Activated naive CD8-positive, alpha-beta T cell treated with anti-CD3 and anti-CD28 coated beads for 36 hours (primary cell): ENCODE measurements around the gene PRG3. TPM values are rescaled to one million over a fixed set of nuclear protein-coding genes. Genes with fewer than 3 reads are reported as not detected.

Experiments
- DNase-seq: peaks from one replicate; pipeline ENCODE4 v3.0.0; 2021
- H3K27ac Mint-ChIP-seq: one replicate; pipeline ENCODE4 v1.8.0; 2022; ENCODE audit warnings: mild to moderate bottlenecking, moderate library complexity, mixed read lengths
- H3K27me3 Mint-ChIP-seq: one replicate; pipeline ENCODE4 v1.8.0; 2022; ENCODE audit warnings: mild to moderate bottlenecking, mixed read lengths
- H3K36me3 Mint-ChIP-seq: one replicate; pipeline ENCODE4 v1.8.0; 2021; ENCODE audit warnings: mild to moderate bottlenecking, mixed read lengths
- H3K4me1 Mint-ChIP-seq: one replicate; pipeline ENCODE4 v1.8.0; 2021; ENCODE audit warnings: mixed read lengths
- H3K4me3 Mint-ChIP-seq: one replicate; pipeline ENCODE4 v1.8.0; 2022; ENCODE audit warnings: mild to moderate bottlenecking, moderate library complexity, mixed read lengths
- H3K9me3 Mint-ChIP-seq: one replicate; pipeline ENCODE4 v1.8.0; 2022; ENCODE audit warnings: mixed read lengths
- total RNA-seq, 2 experiments: library from RNA; stranded (reverse); gene quantifications; one replicate each; pipeline ENCODE4 v1.2.3, GENCODE V29; 2021

PRG3 gene
- total RNA-seq, 2 experiments from 2014 or later, result not detected

DNA sequence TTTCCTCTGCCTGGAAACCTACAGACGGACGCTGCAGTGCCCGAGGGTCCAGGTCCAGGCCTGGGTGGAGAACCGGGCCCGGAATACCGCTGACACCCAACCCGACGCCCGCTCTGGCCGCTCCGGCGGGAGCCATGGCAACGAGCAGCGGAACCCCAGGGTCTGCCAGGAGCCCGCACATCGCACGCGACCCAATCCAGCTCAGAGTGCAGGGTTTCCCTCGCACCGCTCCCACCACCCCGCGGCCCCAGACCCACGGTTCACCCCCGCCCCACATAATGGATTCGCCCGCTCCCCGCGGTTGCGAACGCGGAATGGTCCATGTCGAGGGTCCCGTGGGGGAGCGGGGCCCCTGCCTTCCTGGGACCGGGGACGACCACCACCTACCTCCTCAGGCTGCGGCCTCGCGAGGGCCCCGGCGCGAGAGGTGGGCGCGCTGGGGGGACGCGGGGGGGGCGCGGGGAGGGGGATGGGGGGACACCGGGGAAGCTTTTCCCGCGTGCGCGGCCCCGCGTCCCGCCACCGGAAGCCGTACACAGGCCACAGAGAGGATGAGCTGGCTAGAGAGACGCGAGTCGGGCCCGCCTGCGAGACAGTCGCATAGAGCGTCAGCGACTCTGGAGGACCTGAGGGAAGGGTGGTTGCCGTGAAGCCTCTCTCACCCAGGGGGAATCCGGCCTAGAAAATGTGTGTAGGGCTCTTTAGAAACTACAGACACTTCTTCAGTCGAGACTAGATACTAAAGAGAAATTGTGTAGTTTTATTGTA lies 45.4 kb downstream of the PRG3 start, which contains the start of gene SSRP1:
Gene SSRP1 (minus strand): TSS at position 550 of the 768 bp plus-strand sequence. CDS start 771 bp downstream, outside the sequence.
- Mint-ChIP-seq H3K4me1 (peaks cover 43% of the 10 kb centered on the region), H3K27me3 (peaks cover 3% of the 10 kb centered on the region), H3K36me3 (peaks cover 41% of the 10 kb centered on the region), H3K9me3 (no peaks in the 10 kb centered on the region), H3K27ac (peak within 1 kb of the TSS; percentile 100), H3K4me3 (peak within 1 kb of the TSS; percentile 99)
- peak; percentile 87 for DNase-seq

DNA sequence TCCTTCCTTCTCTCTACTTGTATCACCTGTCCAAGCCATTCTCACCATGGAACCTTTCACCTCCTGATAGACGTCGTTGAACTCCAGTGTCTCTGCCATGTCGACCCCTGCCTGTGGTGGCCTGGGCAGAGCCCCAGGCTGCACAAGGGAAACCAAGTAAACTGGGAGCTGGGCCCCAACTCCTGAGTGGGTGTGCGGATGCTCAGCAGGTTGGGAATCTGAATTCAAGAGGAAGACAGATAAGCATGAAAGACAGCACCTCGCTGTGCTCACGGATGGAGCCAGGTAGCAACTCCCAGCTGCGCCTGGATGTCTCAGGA lies 46.0 kb downstream of the PRG3 start:
- Mint-ChIP-seq H3K27me3 (no peaks in the 10 kb centered on the region), H3K4me1 (peaks cover 48% of the 10 kb centered on the region), H3K36me3 (peaks cover 47% of the 10 kb centered on the region), H3K27ac (peak overlapping the region; percentile 100), H3K4me3 (peak overlapping the region; percentile 99), H3K9me3 (no peaks in the 10 kb centered on the region)
- no peak for DNase-seq

DNA sequence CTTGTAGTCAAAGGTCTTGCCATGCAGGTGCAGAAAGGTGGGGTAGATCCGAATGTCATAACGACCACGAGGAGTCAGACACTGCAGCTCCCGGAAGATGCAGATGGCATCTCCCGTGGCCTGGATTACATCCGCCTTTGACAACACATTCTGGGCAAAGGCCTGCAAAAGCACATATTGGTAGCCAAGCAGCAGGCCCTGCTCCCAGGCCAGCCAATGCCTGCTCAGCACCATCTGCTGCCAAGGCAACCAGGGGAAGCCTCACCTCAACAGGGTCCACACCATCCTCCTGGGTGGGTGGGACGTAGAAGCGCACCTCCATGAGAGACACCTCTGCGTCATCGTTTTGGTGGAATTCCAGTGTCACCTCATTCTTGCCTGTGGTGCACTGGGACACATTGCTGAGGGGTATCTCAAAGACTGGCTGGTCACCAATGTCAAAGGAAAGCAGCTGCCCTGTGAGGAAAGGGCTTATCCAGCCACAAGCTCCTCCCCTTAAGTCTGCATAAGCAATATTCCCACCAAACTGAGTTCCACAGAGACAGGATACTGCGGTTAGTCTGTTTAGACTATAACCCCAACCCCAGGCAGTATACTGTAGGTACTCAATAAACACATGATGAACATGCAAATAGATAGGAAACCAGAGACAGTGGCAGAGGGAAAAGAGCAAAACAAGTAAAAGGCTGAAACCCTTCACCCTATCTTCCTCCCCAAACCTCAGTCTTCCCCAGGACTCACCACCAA lies 48.1 kb downstream of the PRG3 start:
- H3K4me3 Mint-ChIP-seq, result peak overlapping the region; percentile 14
- H3K27me3 Mint-ChIP-seq, result no peaks in the 10 kb centered on the region
- peaks cover 57% of the 10 kb centered on the region for H3K4me1 Mint-ChIP-seq
- no peak for DNase-seq
- H3K27ac Mint-ChIP-seq, result no peak overlapping the region
- peaks cover 62% of the 10 kb centered on the region for H3K36me3 Mint-ChIP-seq
- no peaks in the 10 kb centered on the region for H3K9me3 Mint-ChIP-seq

DNA sequence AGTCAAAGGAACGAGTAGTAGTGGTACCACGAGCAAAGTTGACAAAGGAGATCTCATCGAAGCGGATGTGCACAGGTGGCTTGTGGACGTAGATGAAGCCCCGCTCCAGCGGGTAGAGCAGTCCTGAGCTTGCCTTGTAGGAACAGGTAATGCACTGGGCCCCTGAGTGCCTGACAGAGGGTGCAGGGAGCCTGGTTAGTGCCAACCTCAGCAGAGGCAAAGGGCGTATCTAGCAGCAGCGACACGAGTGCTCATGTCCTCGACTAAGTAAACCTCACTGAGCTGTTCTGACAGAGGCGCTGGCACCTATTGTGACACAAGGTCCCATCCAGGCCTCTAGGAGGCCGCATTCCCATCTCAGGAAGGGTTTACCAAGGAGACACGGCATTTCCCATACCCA lies 49.2 kb downstream of the PRG3 start:
- H3K27ac Mint-ChIP-seq, result no peak overlapping the region
- H3K9me3 Mint-ChIP-seq, result no peaks in the 10 kb centered on the region
- H3K4me1 Mint-ChIP-seq, result peaks cover 57% of the 10 kb centered on the region
- DNase-seq, result no peak
- H3K36me3 Mint-ChIP-seq, result peaks cover 73% of the 10 kb centered on the region
- H3K27me3 Mint-ChIP-seq, result no peaks in the 10 kb centered on the region
- no peak overlapping the region for H3K4me3 Mint-ChIP-seq

DNA sequence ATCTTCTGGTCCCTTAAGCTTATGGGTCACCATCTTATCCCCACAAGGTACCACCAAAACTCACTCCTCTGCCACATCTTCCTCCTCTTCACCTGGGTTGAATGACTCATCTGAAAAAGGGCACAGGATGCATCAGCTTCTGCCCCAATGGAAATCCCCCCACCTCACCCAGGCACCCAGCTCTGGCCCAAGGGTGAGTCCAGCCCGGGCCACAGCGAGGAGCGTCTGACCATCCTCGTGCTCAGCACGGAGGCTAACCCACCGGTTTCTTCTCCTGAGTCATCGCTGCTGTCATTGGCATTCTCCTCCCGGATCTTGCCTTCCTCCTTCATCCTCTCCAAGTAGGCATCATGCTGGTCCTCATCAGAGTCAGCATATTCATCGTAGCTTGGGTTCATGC lies 50.9 kb downstream of the PRG3 start:
- Mint-ChIP-seq H3K27ac (peak overlapping the region; percentile 18), H3K4me3 (no peak overlapping the region), H3K27me3 (no peaks in the 10 kb centered on the region), H3K36me3 (peaks cover 89% of the 10 kb centered on the region), H3K9me3 (no peaks in the 10 kb centered on the region), H3K4me1 (peaks cover 64% of the 10 kb centered on the region)
- peak; percentile 24 for DNase-seq

DNA sequence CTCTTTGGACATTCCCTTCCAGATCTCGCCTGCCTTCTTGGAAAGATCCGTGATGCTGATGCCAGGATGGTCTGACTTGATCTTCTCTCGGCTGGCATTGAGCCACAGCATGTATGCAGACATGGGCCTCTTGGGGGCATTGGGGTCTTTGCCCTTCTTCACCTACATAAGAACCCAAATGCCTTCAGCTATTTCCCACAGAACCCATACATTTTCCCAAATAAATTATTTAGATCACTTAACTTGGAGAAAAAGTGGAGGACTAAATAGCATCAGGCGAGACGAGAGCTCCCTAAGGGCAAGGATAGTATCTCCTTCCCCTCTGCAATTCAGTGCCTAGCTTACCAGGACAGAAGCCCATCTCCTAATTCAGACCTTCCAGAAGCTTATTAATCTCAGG lies 53.2 kb downstream of the PRG3 start:
- Mint-ChIP-seq H3K36me3 (peaks cover 67% of the 10 kb centered on the region), H3K27me3 (no peaks in the 10 kb centered on the region), H3K4me3 (no peak overlapping the region), H3K9me3 (no peaks in the 10 kb centered on the region), H3K4me1 (peaks cover 51% of the 10 kb centered on the region), H3K27ac (no peak overlapping the region)
- DNase-seq, result no peak

Other genes starting within 250 kb of the PRG3 start
- not detected for gene LRRC55, start 199.2 kb downstream of the PRG3 start, total RNA-seq
- gene APLNR, start 143.9 kb downstream of the PRG3 start, total RNA-seq, result not detected
- 10 to 100 TPM; 20.8 to 22.1 TPM for gene TNKS1BP1, start 56.2 kb downstream of the PRG3 start, total RNA-seq
- gene SSRP1, start 45.3 kb downstream of the PRG3 start, total RNA-seq, result 100 to 1,000 TPM; 318 to 332 TPM
- gene P2RX3, start 42.8 kb downstream of the PRG3 start, total RNA-seq, result not detected
- gene PRG2, start 9.5 kb upstream of the PRG3 start, total RNA-seq, result 1 to 10 TPM in 1 of 2 experiments, under 1 TPM in 1; 0.54 to 2.1 TPM
- gene SLC43A3, start 46.0 kb upstream of the PRG3 start, total RNA-seq, result 100 to 1,000 TPM; 331 to 348 TPM
- gene RTN4RL2, start 79.4 kb upstream of the PRG3 start, total RNA-seq, result under 1 TPM; 0.43 to 0.44 TPM
- gene SLC43A1, start 134.6 kb upstream of the PRG3 start, total RNA-seq, result 10 to 100 TPM; 36.8 to 37.1 TPM
- gene TIMM10, start 149.6 kb upstream of the PRG3 start, total RNA-seq, result 100 to 1,000 TPM; 134 to 137 TPM
- not detected for gene SMTNL1, start 156.4 kb upstream of the PRG3 start, total RNA-seq
- gene UBE2L6, start 186.5 kb upstream of the PRG3 start, total RNA-seq, result 100 to 1,000 TPM; 200 to 208 TPM
- gene SERPING1, start 216.5 kb upstream of the PRG3 start, total RNA-seq, result under 1 TPM; 0.41 to 0.68 TPM